DOHH2 (cell line): ENCODE measurements around the gene MAST1.

ENCODE experiments used
- H3F3A ChIP-seq: fragments of 200-600 bp; sonication (generic), shearing (Covaris generic); 2 replicates; pipeline ENCODE4 v1.6.0; 2016; ENCODE audit warnings: antibody characterized with exemption, mild to moderate bottlenecking; ENCODE audit not compliant: control insufficient read depth, insufficient read depth
- H3K27ac ChIP-seq: fragments of 200-600 bp; sonication (generic); 2 replicates; pipeline ENCODE4 v1.5.1; 2014; ENCODE audit warnings: low read depth, mild to moderate bottlenecking, low read length, moderate library complexity
- H3K27me3 ChIP-seq: fragments of 200-600 bp; sonication (generic); 2 replicates; pipeline ENCODE4 v1.6.1; 2014; ENCODE audit warnings: mild to moderate bottlenecking, low read length, mixed read lengths; ENCODE audit not compliant: control insufficient read depth
- H3K36me3 ChIP-seq: fragments of 200-600 bp; sonication (generic); 2 replicates; pipeline ENCODE4 v1.6.1; 2014; ENCODE audit warnings: mild to moderate bottlenecking, low read length, moderate library complexity, mixed read lengths; ENCODE audit not compliant: control insufficient read depth
- H3K4me1 ChIP-seq: fragments of 200-600 bp; sonication (generic); 2 replicates; pipeline ENCODE4 v1.6.1; 2014; ENCODE audit warnings: mild to moderate bottlenecking, low read length, mixed read lengths; ENCODE audit not compliant: control insufficient read depth
- H3K4me2 ChIP-seq: fragments of 200-600 bp; sonication (generic); 2 replicates; pipeline ENCODE4 v1.6.0; 2014; ENCODE audit warnings: mild to moderate bottlenecking, low read length, moderate library complexity
- H3K4me3 ChIP-seq: fragments of 200-600 bp; sonication (generic); 2 replicates; pipeline ENCODE4 v1.5.1; 2014; ENCODE audit warnings: mild to moderate bottlenecking, low read length, mixed read lengths
- H3K79me2 ChIP-seq: fragments of 200-600 bp; sonication (generic); 2 replicates; pipeline ENCODE4 v1.6.1; 2014; ENCODE audit warnings: mild to moderate bottlenecking, low read length, mixed read lengths; ENCODE audit not compliant: control insufficient read depth
- H3K9me2 ChIP-seq: fragments of 200-600 bp; sonication (generic); replicated peaks from 2 replicates; pipeline ENCODE4 v1.6.1; 2014; ENCODE audit warnings: mild to moderate bottlenecking, low read length, mixed read lengths; ENCODE audit not compliant: control insufficient read depth
- H3K9me3 ChIP-seq: fragments of 200-600 bp; sonication (generic); 2 replicates; pipeline ENCODE4 v1.6.1; 2014; ENCODE audit warnings: antibody characterized with exemption, low read length, mixed read lengths; ENCODE audit not compliant: control insufficient read depth, insufficient read depth
- H4K20me1 ChIP-seq: fragments of 200-600 bp; sonication (generic); 2 replicates; pipeline ENCODE4 v1.6.0; 2014; ENCODE audit warnings: low read depth, mild to moderate bottlenecking, antibody characterized with exemption, low read length, moderate library complexity; ENCODE audit not compliant: control insufficient read depth, insufficient read depth
- EZH2phosphoT487 ChIP-seq: fragments of 200-600 bp; sonication (generic); IDR thresholded peaks from 2 replicates; pipeline ENCODE4 v1.6.1; 2017; ENCODE audit warnings: borderline replicate concordance, mild to moderate bottlenecking, antibody characterized with exemption, low read length, moderate library complexity, mixed read lengths
- TF ChIP-seq, protein P1 (sequence below): fragments of 200-600 bp; sonication (generic); IDR thresholded peaks from one replicate; pipeline ENCODE4 v1.5.1; 2014; ENCODE audit warnings: antibody characterized with exemption, mild to moderate bottlenecking, low read depth, low read length; ENCODE audit not compliant: poor library complexity, severe bottlenecking

MAST1 gene

DNA sequence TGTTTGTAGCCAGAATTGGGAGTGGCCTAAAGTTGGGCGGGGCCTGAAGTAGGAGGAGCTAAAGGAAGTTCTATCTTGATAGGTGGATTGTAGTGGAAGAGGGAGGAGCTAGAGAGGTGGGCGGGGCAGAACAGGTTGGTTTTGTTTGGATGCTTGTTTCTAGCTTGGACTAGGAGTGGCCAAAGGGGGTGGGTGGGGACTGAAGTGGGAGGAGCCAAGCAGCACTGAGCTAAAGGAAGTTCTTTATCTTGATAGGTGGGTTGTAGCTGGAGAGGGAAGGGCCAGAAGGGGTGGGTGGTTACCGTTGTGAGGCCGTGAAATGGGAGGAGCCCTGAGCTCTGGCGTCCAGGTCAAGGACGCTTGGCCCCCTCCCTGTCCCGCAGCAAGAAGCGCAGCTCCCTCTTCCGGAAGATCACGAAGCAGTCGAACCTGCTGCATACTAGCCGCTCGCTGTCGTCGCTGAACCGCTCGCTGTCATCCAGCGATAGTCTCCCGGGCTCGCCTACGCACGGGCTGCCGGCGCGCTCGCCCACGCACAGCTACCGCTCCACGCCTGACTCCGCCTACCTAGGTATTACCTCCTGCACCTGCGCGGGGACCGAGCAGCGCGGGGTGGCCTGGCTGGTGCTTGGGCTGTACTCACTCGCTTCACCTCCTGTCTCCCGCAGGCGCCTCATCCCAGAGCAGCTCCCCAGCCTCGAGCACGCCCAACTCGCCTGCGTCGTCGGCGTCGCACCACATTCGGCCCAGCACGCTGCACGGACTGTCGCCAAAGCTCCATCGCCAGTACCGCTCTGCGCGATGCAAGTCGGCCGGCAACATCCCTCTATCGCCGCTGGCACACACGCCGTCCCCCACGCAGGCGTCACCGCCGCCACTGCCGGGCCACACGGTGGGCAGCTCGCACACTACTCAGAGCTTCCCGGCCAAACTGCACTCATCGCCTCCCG, 34.9 kb downstream of the MAST1 start:
- TF ChIP-seq EZH2phosphoT487 = no peak
- TF ChIP-seq, protein P1, sequence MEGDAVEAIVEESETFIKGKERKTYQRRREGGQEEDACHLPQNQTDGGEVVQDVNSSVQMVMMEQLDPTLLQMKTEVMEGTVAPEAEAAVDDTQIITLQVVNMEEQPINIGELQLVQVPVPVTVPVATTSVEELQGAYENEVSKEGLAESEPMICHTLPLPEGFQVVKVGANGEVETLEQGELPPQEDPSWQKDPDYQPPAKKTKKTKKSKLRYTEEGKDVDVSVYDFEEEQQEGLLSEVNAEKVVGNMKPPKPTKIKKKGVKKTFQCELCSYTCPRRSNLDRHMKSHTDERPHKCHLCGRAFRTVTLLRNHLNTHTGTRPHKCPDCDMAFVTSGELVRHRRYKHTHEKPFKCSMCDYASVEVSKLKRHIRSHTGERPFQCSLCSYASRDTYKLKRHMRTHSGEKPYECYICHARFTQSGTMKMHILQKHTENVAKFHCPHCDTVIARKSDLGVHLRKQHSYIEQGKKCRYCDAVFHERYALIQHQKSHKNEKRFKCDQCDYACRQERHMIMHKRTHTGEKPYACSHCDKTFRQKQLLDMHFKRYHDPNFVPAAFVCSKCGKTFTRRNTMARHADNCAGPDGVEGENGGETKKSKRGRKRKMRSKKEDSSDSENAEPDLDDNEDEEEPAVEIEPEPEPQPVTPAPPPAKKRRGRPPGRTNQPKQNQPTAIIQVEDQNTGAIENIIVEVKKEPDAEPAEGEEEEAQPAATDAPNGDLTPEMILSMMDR = no peak
- no peak overlapping the region for H3K4me3 ChIP-seq
- no peaks in the 10 kb centered on the region for H3K79me2 ChIP-seq
- peaks cover 7% of the 10 kb centered on the region; the same call in 1 of the 2 replicates for H3K9me3 ChIP-seq
- H3K27me3 ChIP-seq = no peaks in the 10 kb centered on the region
- no peaks in the 10 kb centered on the region for H3K9me2 ChIP-seq
- H4K20me1 ChIP-seq = no peaks in the 10 kb centered on the region
- H3K27ac ChIP-seq = no peak overlapping the region
- no peak overlapping the region for H3K4me2 ChIP-seq
- H3F3A ChIP-seq = peaks cover 5% of the 10 kb centered on the region; the same call in 1 of the 2 replicates
- H3K4me1 ChIP-seq = no peaks in the 10 kb centered on the region; the same call in 1 of the 2 replicates
- peaks cover 8% of the 10 kb centered on the region; the same call in 1 of the 2 replicates for H3K36me3 ChIP-seq

DNA sequence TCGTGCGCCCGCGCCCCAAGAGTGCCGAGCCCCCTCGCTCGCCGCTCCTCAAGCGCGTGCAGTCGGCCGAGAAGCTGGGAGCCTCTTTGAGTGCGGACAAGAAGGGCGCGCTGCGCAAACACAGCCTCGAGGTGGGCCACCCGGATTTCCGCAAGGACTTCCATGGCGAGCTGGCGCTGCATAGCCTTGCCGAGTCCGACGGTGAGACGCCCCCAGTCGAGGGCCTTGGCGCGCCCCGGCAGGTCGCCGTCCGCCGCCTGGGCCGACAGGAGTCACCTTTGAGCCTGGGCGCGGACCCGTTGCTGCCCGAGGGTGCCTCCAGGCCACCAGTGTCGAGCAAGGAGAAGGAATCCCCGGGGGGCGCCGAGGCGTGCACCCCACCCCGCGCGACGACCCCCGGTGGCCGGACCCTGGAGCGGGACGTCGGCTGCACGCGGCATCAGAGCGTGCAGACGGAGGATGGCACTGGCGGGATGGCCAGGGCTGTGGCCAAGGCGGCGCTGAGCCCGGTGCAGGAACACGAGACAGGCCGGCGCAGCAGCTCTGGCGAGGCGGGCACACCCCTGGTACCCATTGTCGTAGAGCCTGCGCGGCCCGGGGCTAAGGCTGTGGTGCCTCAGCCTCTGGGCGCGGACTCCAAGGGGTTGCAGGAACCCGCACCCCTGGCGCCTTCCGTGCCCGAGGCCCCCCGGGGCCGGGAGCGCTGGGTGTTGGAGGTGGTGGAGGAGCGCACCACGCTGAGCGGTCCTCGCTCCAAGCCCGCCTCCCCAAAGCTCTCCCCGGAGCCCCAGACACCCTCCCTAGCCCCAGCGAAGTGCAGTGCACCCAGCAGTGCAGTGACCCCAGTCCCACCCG, 35.8 kb downstream of the MAST1 start:
- H3K9me2 ChIP-seq = no peaks in the 10 kb centered on the region
- H3K9me3 ChIP-seq = peaks cover 7% of the 10 kb centered on the region; the same call in 1 of the 2 replicates
- TF ChIP-seq, protein P1 = no peak
- no peak for TF ChIP-seq EZH2phosphoT487
- no peaks in the 10 kb centered on the region for H3K79me2 ChIP-seq
- H3F3A ChIP-seq = peaks cover 5% of the 10 kb centered on the region; the same call in 1 of the 2 replicates
- H4K20me1 ChIP-seq = no peaks in the 10 kb centered on the region
- no peak overlapping the region for H3K4me3 ChIP-seq
- no peak overlapping the region for H3K4me2 ChIP-seq
- no peak overlapping the region for H3K27ac ChIP-seq
- peaks cover 12% of the 10 kb centered on the region; the same call in 1 of the 2 replicates for H3K36me3 ChIP-seq
- H3K4me1 ChIP-seq = no peaks in the 10 kb centered on the region
- no peaks in the 10 kb centered on the region for H3K27me3 ChIP-seq

DNA sequence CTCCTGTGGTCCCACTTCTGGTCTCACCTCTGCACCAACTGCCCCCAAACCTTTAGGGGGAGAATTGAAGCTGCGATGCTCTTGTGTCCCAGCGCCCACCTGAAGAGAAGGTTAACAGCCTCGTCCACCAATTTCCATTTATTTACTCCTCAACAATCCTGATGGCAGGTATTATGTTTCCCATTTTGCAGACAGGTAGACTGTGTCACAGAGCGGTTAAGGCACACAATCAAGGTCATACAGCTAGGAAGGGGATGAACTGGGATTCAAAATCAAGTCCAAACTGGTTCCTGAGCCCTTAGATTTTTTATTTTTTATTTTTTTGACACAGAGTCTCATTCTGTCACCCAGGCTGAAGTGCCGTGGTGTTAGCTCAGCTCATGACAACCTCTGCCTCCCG, 36.8 kb downstream of the MAST1 start:
- no peak overlapping the region for H3K27ac ChIP-seq
- no peak overlapping the region for H3K4me3 ChIP-seq
- H4K20me1 ChIP-seq = no peaks in the 10 kb centered on the region
- H3K27me3 ChIP-seq = no peaks in the 10 kb centered on the region
- no peak for TF ChIP-seq EZH2phosphoT487
- TF ChIP-seq, protein P1 = no peak
- no peaks in the 10 kb centered on the region for H3K9me2 ChIP-seq
- H3K79me2 ChIP-seq = peaks cover 2% of the 10 kb centered on the region
- H3K4me1 ChIP-seq = peaks cover 3% of the 10 kb centered on the region
- peaks cover 7% of the 10 kb centered on the region; the same call in 1 of the 2 replicates for H3K9me3 ChIP-seq
- peaks cover 12% of the 10 kb centered on the region; the same call in 1 of the 2 replicates for H3K36me3 ChIP-seq
- peaks cover 5% of the 10 kb centered on the region; the same call in 1 of the 2 replicates for H3F3A ChIP-seq
- no peak overlapping the region for H3K4me2 ChIP-seq
